Measurements from ENCODE around the gene HDLBP.
"Not testable (repeated sequence)": the region's sequence is repeated elsewhere in the genome, so short reads cannot be mapped to it uniquely, and the experiment has no call there.

The HDLBP gene

DNA sequence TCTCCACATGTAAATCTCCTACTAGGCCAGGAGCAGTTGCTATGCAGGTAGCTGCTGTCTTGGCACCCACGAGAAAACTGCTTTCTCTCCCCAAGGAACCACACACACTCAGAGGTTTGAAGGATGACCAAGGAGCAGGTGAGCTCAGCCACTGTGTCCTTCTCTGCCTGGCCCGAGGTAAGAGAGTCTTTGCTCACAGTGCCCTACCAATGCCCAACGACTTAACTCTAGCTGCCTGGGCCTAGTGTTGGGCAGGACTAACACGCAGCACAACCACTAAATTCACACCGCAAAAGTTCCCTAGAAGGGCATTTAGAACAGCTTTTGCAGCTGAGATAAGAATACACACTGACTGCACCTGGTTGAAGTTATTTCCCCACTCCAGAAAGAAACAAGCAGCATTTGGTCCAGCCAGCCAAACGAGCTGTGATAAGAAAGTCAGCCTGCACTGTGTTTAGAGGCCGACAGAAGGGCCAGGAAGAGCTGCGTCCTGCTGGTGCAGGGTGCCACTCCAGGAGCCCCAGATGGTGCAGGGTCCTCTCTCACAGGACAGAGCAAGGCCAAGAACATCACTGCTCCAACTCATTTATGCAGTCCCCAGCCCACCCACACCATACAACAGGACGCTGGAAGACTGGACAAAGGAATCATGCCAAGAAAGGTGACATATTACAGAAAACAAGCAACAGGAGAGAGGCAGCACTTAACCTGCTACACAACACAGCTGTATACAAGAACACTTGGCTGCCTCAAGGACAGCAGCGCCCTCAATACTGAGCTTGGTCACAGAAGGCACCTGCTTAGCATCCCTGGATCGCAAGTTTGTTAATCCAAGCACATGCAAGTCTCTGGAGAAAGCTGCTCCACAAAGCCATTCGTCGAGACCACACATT lies 12.5 kb downstream of the HDLBP start:
- no peak for DNase-seq (ENCODE audit: low spot score)

- DNase-seq (ENCODE audit: low spot score), result no peak
Measured at GRCh38 chr2:241302083-241302482, 13.4 kb downstream of the HDLBP start.

DNA sequence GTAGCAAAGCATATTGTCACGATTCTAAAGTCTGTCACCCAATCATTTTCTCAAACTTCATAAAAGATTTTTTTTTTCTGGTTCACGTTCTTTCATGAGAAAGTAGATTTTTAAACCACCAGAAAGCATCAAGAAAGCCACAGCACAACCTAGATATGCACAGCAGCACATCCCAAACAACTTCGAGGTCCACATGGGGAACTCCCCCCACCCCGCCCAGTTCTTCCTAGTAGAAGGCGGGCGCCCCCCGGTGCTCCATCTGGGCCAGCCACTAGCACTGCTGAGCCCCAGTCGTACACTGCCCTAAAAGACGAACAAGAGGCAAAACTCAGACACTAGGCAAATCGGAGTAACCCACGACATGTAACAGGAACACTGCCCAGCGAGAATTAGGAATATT lies 15.5 kb downstream of the HDLBP start:
- DNase-seq (ENCODE audit: low spot score), result no peak

- no peak for DNase-seq (ENCODE audit: low spot score)
Measured at GRCh38 chr2:241298673-241299072, 16.8 kb downstream of the HDLBP start.

GRCh38 chr2:241296767-241297166 lies 18.7 kb downstream of the HDLBP start:
- no peak for DNase-seq (ENCODE audit: low spot score)

- no peak for DNase-seq (ENCODE audit: low spot score)
Measured at GRCh38 chr2:241295326-241296095, 20.0 kb downstream of the HDLBP start.

DNA sequence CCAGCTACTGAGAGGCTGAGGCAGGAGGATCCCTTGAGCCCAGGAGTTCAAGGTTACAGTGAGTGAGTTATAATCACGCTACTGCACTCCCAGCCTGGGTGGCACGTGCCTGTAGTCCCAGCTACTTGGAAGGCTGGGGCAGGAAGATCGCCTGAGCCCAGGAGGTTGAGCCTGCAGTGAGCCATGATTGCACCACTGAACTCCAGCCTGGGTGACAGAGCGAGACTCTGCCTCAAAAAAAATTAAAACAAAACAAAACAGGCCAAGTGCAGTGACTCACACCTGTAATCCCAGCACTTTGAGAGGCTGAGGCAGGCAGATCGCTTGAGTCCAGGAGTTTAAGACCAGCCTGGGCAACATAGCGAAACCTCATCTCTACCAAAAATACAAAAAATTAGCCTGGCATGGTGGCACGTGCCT lies 22.1 kb downstream of the HDLBP start:
- not testable (repeated sequence) for DNase-seq (ENCODE audit: low spot score)

DNA sequence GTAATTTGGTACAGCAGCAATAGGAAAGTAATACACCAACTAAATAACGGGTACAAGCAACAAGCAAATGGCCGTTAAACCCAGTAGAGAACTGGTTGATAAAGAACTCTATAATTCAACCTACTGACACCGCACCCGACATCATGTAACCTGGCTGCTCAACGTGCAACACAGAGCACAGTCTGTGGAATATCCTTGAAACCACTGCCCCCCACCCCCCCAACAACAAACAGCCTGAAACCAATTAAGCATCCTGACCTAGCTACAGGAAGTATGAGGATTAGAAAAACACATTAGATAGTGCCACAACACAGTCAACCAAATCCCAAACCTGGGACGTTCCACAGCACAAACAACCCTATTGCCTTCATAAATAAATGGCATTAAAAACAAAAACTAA lies 23.5 kb downstream of the HDLBP start:
- DNase-seq (ENCODE audit: low spot score), result no peak

- no peak for DNase-seq (ENCODE audit: low spot score)
Measured at GRCh38 chr2:241291153-241291552, 24.3 kb downstream of the HDLBP start.

DNA sequence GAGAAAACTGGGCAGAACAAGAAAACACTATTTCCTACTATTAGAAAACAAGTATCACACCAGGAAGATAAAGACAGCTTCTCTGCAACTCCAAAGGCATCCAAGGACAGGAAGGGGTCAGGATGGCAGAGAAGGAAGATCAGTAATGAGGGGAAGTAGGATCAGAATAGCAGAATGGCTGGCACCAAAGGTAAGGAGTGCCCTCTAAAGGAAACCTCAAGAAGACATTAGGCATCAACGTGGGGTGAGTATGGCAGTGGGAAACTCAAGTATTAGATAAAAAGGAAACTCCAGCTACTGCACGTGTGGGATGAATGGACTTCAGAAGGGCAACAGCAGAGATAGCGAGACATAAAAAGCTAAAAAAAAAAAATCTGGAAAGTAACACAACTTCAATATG lies 25.9 kb downstream of the HDLBP start:
- peak; percentile 24 for DNase-seq (ENCODE audit: low spot score)

DNA sequence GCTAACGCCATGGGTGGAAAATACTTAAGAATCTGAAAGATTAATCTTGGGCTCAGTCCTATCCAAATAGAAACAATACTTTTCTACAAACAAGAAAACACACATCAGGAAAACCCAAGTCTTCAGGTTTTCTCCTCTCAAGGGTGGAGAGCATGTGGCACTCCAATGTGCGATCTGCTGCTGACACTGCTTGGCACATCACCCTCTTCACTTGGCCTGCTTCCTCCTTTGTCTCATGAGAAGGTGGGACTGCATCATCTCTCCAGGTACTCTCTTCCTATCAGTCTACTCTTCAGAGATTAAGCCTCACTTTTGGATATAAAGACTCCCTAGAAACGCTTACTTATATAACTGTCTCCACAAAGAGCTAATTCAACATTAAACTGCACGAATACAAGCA lies 26.4 kb downstream of the HDLBP start:
- peak; percentile 49 for DNase-seq (ENCODE audit: low spot score)

GRCh38 chr2:241288324-241288888 lies 27.1 kb downstream of the HDLBP start:
- DNase-seq (ENCODE audit: low spot score), result no peak

DNA sequence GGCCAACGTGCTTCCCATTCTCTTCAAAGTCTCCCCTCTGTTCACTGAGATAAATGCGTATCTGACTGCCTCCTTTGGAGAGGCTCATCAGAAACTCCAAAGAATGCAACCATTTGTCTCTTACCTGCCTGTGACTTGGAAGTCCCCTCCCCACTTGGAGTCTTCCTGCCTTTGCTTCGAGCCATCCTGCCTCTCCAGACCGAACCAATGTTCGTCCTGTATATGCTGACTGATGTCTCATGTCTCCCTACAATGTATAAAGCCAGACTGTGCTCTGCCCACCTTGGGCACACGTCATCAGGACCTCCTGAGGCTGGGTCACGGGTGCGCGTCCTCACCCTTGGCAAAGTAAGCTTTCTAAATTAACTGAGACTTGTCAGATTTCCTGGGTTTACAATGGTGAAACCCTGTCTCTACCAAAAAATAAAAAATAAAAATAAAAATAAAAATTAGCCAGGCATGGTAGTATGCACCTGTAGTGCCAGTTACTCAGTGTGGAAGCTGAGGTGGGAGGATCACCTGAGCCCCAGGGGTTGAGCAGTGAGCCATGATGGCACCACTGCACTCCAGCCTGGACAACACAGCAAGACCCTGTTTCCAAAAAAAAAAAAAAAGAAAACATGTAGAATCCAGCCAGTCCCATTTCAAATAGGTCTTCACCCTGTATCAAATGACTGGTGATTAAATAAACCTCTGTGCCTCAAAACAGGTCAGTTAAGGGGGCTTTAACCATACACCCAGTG lies 29.0 kb downstream of the HDLBP start:
- DNase-seq (ENCODE audit: low spot score), result no peak

GRCh38 chr2:241285596-241285995 lies 29.9 kb downstream of the HDLBP start:
- DNase-seq (ENCODE audit: low spot score), result no peak

DNA sequence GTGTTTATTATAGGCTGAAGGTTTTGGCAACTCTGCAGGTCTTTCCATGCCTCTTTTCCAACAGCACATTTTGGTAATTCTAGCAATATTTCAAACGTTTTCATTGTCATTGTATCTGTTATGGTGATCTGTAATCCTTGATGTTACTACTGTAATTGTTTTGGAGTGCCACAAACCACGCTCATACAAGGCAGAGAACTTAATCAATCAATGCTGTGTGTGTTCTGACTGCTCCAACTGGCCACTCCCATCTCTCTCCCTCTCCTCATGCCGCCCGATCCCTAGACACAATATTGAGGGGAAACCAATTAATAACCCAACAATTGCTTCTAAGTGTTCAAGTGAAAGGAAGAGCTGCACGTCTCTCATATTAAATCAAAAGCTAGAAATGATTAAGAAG lies 32.9 kb downstream of the HDLBP start:
- DNase-seq (ENCODE audit: low spot score), result no peak

- no peak for DNase-seq (ENCODE audit: low spot score)
Measured at GRCh38 chr2:241280291-241280690, 35.2 kb downstream of the HDLBP start.

GRCh38 chr2:241279828-241280227 lies 35.6 kb downstream of the HDLBP start:
- DNase-seq (ENCODE audit: low spot score), result no peak

DNA sequence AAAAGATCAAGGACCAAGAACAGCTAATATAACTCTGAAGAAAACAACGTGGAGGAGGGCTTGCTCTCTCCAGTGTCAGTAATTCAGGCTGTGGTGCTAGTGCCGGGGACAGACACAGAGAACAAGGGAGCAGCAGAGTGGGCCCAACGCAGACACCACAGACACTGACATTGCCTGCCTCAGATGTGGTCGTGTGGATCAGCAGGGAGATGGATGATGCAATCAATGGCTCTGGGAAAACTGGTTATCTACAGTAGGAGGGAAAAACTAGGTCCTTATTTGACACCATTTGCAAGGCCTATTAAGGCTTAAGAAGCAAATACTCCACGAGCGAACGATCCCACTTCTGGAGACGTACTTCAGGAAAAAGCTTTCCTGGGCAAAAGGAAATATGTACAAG lies 36.1 kb downstream of the HDLBP start:
- no peak for DNase-seq (ENCODE audit: low spot score)

DNA sequence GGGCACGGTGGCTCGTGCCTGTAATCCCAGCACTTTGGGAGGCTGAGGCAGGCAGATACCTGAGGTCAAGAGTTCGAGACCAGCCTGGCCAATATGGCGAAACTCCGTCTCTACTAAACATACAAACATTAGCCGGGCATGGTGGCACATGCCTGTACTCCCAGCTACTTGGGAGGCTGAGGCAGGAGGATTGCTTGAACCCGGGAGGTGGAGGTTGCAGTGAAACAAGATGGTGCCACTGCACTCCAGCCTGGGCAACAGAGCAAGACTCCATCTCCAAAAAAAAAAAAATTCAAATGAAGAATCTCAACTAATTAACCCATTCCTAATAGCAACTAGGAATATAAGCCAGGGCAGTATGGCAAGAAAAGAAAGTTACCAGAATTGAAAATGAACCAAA lies 37.2 kb downstream of the HDLBP start:
- DNase-seq (ENCODE audit: low spot score), result not testable (repeated sequence)

DNA sequence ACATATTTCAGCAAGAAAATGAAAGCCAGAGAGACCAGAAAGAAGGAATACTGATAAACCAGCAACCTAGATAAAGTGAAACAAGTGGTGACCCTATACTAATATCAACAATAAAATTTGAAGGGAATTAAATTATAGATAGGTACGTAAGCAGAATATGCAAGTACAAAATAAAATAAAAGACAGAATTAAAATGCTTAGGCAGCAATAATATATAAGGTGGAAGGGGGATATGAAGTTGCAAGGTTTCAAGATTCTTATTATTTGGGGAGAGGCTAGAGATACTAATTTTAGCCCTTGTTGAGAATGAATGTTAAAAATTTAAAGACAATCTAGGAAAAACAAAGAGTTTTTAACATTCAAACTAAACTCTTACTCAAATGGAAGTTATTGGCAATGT lies 39.6 kb downstream of the HDLBP start:
- no peak for DNase-seq (ENCODE audit: low spot score)

DNA sequence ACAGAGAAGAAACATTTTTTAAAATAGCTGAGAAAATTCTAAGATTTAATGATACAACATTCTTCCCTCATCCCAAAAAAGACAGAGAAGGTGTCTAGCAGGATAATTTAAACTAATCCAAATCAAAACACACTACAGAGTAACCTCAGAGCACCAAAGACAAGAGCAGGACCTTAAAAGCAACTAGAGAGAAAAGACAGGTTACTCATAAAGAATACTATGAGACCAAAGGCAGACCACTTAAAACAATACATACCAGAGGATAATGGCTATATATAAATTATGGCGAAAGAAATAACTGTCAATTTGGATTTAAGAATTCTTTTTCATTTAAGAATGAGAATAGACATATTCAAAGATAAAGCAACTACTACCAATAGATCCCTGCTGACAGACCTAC lies 40.0 kb downstream of the HDLBP start:
- no peak for DNase-seq (ENCODE audit: low spot score)

DNA sequence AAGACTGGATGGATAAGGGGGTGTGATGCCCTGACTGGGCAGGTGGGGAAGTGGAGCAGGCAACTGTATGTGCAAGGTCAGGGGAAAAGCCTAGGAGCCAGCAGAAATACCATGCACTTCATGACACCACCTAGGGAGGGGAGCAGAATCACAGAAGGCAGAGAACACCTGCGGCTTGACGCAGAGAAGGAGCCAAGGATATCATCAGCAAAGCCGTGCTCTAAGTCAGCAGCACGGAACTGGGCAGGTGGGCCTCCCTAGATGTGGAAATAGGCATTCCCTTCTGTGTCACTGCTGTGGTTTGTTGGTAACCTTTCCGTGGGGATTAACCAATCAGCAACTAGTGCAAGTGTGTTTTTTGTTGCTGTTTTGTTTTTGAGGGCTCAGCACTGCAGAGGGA lies 41.3 kb downstream of the HDLBP start:
- DNase-seq (ENCODE audit: low spot score), result peak; percentile 34
